Activated naive CD8-positive, alpha-beta T cell treated with anti-CD3 and anti-CD28 coated beads, Interleukin-2, amount 10 ng/mL, durations not matched to agents 7 days and 5 days (primary cell): ENCODE data around the gene SLC16A3. TPM values are rescaled to one million over a fixed set of nuclear protein-coding genes. Genes with fewer than 3 reads are reported as not detected.
A peak's percentile ranks its signal among the peaks of the same experiment; 100 is the strongest.
"Not testable (repeated sequence)": the region's sequence is repeated elsewhere in the genome, so short reads cannot be mapped to it uniquely, and the experiment has no call there.

ENCODE experiments used
- ATAC-seq: fragments of 150-1000 bp; cut with Tn5 transposase; one replicate; pipeline ENCODE4 v1.10.0; 2021; ENCODE audit warnings: low read depth, moderate library complexity
- POLR2A ChIA-PET: fragments of 350-600 bp; sonication (Branson Sonifier 250); formaldehyde crosslinking; loops from one replicate; lab custom pipeline; 2021; ENCODE audit warnings: antibody characterized with exemption; lab: Charles Lee
- DNase-seq: peaks from one replicate; pipeline ENCODE4 v3.0.0; 2021
- H3K27ac Mint-ChIP-seq: one replicate; pipeline ENCODE4 v1.8.0; 2022; ENCODE audit warnings: mild to moderate bottlenecking, mixed read lengths
- H3K27me3 Mint-ChIP-seq: one replicate; pipeline ENCODE4 v1.8.0; 2022; ENCODE audit warnings: mild to moderate bottlenecking, moderate library complexity, mixed read lengths
- H3K36me3 Mint-ChIP-seq: one replicate; pipeline ENCODE4 v1.8.0; 2021; ENCODE audit warnings: mild to moderate bottlenecking, mixed read lengths
- H3K4me1 Mint-ChIP-seq: one replicate; pipeline ENCODE4 v1.8.0; 2021; ENCODE audit warnings: mixed read lengths
- H3K4me3 Mint-ChIP-seq: one replicate; pipeline ENCODE4 v1.8.0; 2022; ENCODE audit warnings: mild to moderate bottlenecking, moderate library complexity, mixed read lengths
- H3K9me3 Mint-ChIP-seq: one replicate; pipeline ENCODE4 v1.8.0; 2021; ENCODE audit warnings: mixed read lengths
- total RNA-seq, 2 experiments: library from RNA; stranded (reverse); gene quantifications; one replicate each; pipeline ENCODE4 v1.2.3, GENCODE V29; 2021

SLC16A3 gene
- 100 to 1,000 TPM; 195 to 211 TPM for total RNA-seq

GRCh38 chr17:82228842-82229697, at the start of gene SLC16A3:
TSS of gene SLC16A3 (plus strand) at chr17:82229042. CDS start at chr17:82236009, 6,967 bp downstream.
- POLR2A ChIA-PET: interaction anchor here (0.5 to 4.5 kb wide), 19 partner anchors 9 to 206 kb away, joined by 3 to 51 read pairs (median 8); partner anchors contain the start of genes CCDC57, CD7, CENPX and DCXR
- Mint-ChIP-seq H3K27ac (peak within 1 kb of the TSS; percentile 91), H3K36me3 (peaks cover 3% of the 10 kb centered on the region), H3K4me3 (peak within 1 kb of the TSS; percentile 97), H3K27me3 (no peaks in the 10 kb centered on the region), H3K4me1 (peaks cover 9% of the 10 kb centered on the region), H3K9me3 (no peaks in the 10 kb centered on the region)
- DNase-seq (peak; percentile 88), ATAC-seq (peak; percentile 53)

DNA sequence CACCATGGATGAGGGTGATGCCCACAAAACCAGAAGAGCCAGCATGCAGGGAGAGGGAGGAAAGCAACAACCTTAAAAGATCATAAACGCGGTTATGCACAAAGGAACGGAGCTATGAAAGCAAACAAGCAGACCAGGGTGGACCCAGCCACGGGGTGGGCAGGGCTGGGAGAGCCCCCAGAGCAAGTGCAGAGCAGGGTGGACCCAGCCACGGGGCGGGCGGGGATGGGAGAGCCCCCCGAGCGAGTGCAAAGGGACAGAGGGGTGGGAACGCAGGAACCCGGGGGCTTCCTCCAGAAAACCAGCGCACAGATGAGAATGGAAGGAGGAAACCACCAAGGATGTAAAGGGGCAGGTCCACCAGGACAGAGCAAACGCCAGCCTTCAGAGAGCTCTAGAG, 49.4 kb upstream of the SLC16A3 start:
- Mint-ChIP-seq H3K36me3 (peaks cover 5% of the 10 kb centered on the region), H3K4me3 (no peak overlapping the region), H3K9me3 (no peaks in the 10 kb centered on the region), H3K27me3 (no peaks in the 10 kb centered on the region), H3K4me1 (no peaks in the 10 kb centered on the region), H3K27ac (no peak overlapping the region)
- POLR2A ChIA-PET: no interaction called here
- ATAC-seq (no peak), DNase-seq (no peak)

DNA sequence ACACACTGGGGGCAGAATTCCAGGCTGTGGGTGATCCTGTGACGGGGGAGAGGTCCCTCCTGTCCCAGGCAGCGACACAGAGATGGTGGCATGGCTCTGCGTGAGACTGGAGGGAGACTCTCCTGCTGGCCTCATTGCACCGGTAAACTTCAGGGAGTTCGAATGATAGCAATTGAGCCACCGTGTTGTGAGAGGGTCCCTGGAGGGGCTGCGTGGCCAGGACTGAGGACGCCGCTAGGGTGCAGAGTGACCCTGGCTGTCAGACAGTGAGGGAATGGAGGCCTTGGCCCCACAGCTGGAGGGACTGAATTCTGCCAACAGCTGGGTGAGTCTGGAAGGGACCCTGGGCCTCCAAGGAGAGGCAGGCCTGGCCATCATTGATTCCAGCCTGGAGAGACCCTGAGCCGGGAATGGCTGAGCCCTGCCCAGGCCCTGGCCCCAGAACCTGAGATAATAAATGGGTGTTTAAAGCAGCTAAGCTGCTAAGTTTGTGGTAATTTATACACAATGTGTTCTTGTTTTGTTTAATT, 48.8 kb upstream of the SLC16A3 start:
- no peak overlapping the region for H3K27ac Mint-ChIP-seq
- H3K4me1 Mint-ChIP-seq: no peaks in the 10 kb centered on the region
- POLR2A ChIA-PET: interaction anchor here (1.3 kb wide), 1 partner anchor 26 kb away, joined by 3 read pairs; no protein-coding TSS in a partner anchor
- no peak overlapping the region for H3K4me3 Mint-ChIP-seq
- no peaks in the 10 kb centered on the region for H3K27me3 Mint-ChIP-seq
- ATAC-seq (no peak), DNase-seq (no peak)
- H3K9me3 Mint-ChIP-seq: no peaks in the 10 kb centered on the region
- H3K36me3 Mint-ChIP-seq: peaks cover 6% of the 10 kb centered on the region

DNA sequence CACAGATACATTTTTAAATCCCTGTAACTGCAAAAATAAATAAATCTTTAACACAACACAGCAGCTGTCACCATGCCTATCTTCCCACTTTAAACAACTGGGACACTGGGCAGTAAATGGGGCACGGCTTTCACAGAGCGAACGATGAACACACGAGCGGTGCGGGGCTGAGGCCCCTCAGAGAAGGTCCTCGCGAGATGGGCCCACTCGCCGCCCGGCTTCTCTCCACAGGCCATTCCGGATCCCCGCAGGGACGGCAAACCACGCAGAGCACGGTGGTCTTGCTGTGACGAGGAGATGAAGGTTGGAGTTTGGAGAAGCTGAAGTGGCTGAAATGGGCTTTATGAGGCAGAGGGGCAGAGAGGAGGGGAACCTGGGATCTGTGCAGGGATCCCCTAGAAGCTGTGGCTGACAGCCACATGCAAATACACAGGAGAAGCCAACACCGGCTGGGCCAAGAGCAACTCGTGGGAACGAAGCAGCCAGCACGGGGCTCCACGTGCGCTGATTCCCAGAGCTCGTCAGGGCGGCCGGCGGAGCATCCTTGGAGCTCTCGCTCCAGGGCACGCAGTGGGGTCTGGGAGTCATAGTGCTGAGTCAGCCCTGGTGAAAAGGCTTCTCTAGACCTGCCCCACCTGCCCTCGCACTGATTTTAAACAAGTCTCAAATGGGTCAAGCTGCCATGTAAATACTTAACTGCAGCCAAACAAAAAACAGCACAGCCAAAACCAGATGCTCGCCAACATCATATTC, 47.9 kb upstream of the SLC16A3 start:
- POLR2A ChIA-PET: interaction anchor here (1.3 kb wide), 1 partner anchor 25 kb away, joined by 3 read pairs; no protein-coding TSS in a partner anchor
- Mint-ChIP-seq H3K27me3 (no peaks in the 10 kb centered on the region), H3K4me3 (no peak overlapping the region), H3K27ac (no peak overlapping the region), H3K4me1 (no peaks in the 10 kb centered on the region), H3K9me3 (no peaks in the 10 kb centered on the region), H3K36me3 (peaks cover 9% of the 10 kb centered on the region)
- ATAC-seq: no peak
- no peak for DNase-seq

DNA sequence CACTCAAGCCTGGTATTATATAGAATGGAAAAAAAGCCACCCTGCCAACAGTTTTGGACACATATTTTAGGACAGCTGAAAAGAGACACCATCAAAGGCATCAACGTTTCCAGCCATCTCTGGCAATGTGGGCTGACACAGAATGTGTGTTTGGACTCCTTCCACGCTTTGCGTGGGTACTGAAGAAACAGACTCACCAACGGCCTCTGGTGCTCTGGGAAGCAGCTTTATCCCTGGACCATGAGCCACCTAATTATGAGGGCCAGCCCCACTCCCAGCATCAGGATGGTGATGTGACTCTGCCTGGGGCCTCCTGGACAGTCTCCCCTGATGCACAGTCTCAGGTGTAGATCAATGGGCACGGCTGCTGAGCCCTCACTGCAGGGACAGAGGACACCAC, 44.1 kb upstream of the SLC16A3 start:
- POLR2A ChIA-PET: no interaction called here
- Mint-ChIP-seq H3K4me3 (no peak overlapping the region), H3K27me3 (no peaks in the 10 kb centered on the region), H3K4me1 (peaks cover 2% of the 10 kb centered on the region), H3K36me3 (peaks cover 7% of the 10 kb centered on the region), H3K9me3 (no peaks in the 10 kb centered on the region), H3K27ac (no peak overlapping the region)
- no peak for ATAC-seq
- no peak for DNase-seq

- Mint-ChIP-seq H3K27me3 (no peaks in the 10 kb centered on the region), H3K4me3 (no peak overlapping the region), H3K9me3 (no peaks in the 10 kb centered on the region), H3K4me1 (peaks cover 2% of the 10 kb centered on the region), H3K27ac (no peak overlapping the region), H3K36me3 (peaks cover 7% of the 10 kb centered on the region)
- DNase-seq: no peak
- ATAC-seq: no peak
- POLR2A ChIA-PET: no interaction called here
Measured at GRCh38 chr17:82186221-82186620, 42.6 kb upstream of the SLC16A3 start.

- ATAC-seq: no peak
Measured at GRCh38 chr17:82187500-82187899, 41.3 kb upstream of the SLC16A3 start.

DNA sequence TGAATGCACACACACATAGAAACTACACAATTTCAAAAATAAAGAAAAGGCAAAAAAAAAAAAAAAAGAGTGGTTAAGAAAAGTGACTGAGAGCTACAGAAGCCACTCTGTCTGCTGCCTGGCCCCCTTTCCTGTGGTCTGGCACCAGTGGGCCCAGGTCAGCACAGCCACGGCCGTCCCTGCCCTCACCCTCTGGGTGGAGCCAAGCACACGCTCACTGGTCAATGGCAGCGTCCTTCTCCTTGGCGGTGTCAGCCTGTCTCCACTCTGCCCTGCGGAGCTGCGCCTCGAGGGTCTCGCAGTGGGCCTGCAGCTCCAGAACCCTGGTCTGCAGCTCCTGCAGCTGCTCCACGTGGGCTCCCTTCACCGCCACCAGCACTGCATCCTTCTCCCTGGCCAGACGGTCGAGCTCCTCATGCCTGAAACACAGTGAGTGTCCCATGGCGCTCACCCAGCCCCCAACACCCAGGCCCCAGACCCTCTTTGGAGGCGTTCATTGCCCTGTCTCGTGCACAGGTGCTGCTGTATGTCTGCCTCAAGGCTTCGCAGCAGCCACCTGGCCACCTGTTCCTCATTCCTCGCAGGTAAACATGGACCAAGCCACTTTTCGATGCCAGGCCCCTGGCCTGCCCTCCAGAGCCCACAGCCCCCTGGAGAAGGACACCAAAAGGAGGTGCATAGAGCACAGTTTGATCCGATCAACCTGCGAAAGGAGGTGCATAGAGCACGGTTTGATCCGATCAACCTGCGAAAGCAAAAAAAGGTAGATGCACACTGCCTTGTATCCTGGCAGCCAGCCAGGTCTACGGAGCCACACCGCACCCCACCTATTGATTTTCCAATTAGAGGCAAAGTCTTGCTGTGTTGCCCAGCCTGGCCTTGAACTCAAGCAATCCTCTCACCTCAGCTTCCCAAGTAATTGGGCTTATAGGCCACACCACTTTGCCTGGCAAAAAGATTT, 40.6 kb upstream of the SLC16A3 start:
- Mint-ChIP-seq H3K27me3 (no peaks in the 10 kb centered on the region), H3K36me3 (peaks cover 16% of the 10 kb centered on the region), H3K9me3 (no peaks in the 10 kb centered on the region), H3K4me1 (peaks cover 2% of the 10 kb centered on the region), H3K4me3 (no peak overlapping the region), H3K27ac (peak overlapping the region; percentile 21)
- POLR2A ChIA-PET: interaction anchor here (0.6 kb wide), 1 partner anchor 23 kb away, joined by 3 read pairs; no protein-coding TSS in a partner anchor
- no peak for ATAC-seq
- DNase-seq: no peak

More at GRCh38 chr17:82187500-82187899, 41.3 kb upstream of the SLC16A3 start:
- DNase-seq: no peak
- Mint-ChIP-seq H3K27ac (no peak overlapping the region), H3K4me1 (peaks cover 2% of the 10 kb centered on the region), H3K36me3 (peaks cover 11% of the 10 kb centered on the region), H3K27me3 (no peaks in the 10 kb centered on the region), H3K4me3 (no peak overlapping the region), H3K9me3 (no peaks in the 10 kb centered on the region)
- POLR2A ChIA-PET: no interaction called here

- POLR2A ChIA-PET: interaction anchor here (1.1 kb wide), 1 partner anchor 8 kb away, joined by 4 read pairs; no protein-coding TSS in a partner anchor
- H3K27ac Mint-ChIP-seq, DNase-seq, ATAC-seq, H3K27me3 Mint-ChIP-seq, H3K4me3 Mint-ChIP-seq, H3K9me3 Mint-ChIP-seq: not testable (repeated sequence)
- Mint-ChIP-seq H3K4me1 (peaks cover 20% of the 10 kb centered on the region), H3K36me3 (peaks cover 30% of the 10 kb centered on the region)
Measured at GRCh38 chr17:82193050-82193449, 35.8 kb upstream of the SLC16A3 start.

GRCh38 chr17:82193520-82194220, 35.2 kb upstream of the SLC16A3 start:
- Mint-ChIP-seq H3K4me1 (peaks cover 23% of the 10 kb centered on the region), H3K27ac (peak overlapping the region; percentile 15), H3K9me3 (no peaks in the 10 kb centered on the region), H3K27me3 (no peaks in the 10 kb centered on the region), H3K4me3 (no peak overlapping the region), H3K36me3 (peaks cover 35% of the 10 kb centered on the region)
- ATAC-seq (no peak), DNase-seq (no peak)
- POLR2A ChIA-PET: no interaction called here

- H3K27me3 Mint-ChIP-seq: no peaks in the 10 kb centered on the region
- H3K9me3 Mint-ChIP-seq: no peaks in the 10 kb centered on the region
- no peak overlapping the region for H3K27ac Mint-ChIP-seq
- ATAC-seq (no peak), DNase-seq (no peak)
- H3K4me1 Mint-ChIP-seq: peaks cover 30% of the 10 kb centered on the region
- peaks cover 35% of the 10 kb centered on the region for H3K36me3 Mint-ChIP-seq
- POLR2A ChIA-PET: no interaction called here
- no peak overlapping the region for H3K4me3 Mint-ChIP-seq
Measured at GRCh38 chr17:82194765-82195164, 34.1 kb upstream of the SLC16A3 start.
